GM21723 (cell line): ENCODE data around the gene TMEM174.

Experiments
- ATAC-seq: cut with Tn5 transposase; IDR thresholded peaks from one replicate; pipeline ENCODE4 v1.9.1; 2021; ENCODE audit warnings: mild to moderate bottlenecking, moderate library complexity; ENCODE audit not compliant: unreplicated experiment

TMEM174 gene

GRCh38 chr5:73152411-73153388, 20.3 kb upstream of the TMEM174 start:
- ATAC-seq: no peak

- ATAC-seq: no peak
Measured at GRCh38 chr5:73153513-73153912, 19.5 kb upstream of the TMEM174 start.

- no peak for ATAC-seq
Measured at GRCh38 chr5:73154208-73155006, 18.6 kb upstream of the TMEM174 start.

GRCh38 chr5:73155271-73156222, 17.4 kb upstream of the TMEM174 start:
- ATAC-seq: no peak

GRCh38 chr5:73157414-73158303, 15.3 kb upstream of the TMEM174 start:
- ATAC-seq: no peak

DNA sequence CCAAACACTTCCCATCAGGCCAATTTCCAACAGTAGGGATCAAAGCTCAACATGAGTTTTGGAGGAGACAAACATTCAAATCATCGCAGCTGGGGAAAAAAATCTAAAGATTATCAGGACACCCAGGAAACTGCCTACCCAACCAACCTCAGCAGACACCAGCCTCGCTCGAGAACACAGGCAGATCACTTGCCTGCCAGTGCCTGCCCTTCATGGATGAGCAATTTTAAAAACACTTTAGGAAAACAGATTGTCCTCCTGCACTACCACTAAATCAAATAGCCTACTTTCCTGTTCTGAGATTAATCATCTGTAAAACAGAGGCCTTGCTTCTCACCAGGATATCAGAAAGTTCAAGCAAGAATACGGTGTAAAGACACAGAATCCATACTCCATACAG, 14.7 kb upstream of the TMEM174 start:
- ATAC-seq: no peak

DNA sequence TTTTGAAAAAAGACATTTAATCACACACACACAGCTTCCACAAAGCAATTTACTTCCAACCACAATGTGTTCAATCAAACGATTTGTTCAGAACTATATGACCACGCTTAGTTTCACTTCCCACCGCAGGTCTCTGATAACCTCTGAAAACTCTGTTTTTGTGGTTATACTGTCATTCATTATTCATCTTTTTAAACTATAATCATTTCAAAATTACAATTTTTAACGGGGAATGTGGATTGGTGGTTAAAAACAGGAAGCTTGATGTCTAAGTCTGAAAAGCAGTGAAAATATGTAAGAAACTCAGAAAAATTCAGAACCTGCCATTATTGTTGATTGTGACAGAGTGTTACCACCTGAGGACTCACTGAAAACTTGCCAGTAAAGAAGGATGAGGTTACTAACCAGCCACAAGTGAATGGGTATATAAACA, 12.7 kb upstream of the TMEM174 start:
- peak; percentile 54 for ATAC-seq

DNA sequence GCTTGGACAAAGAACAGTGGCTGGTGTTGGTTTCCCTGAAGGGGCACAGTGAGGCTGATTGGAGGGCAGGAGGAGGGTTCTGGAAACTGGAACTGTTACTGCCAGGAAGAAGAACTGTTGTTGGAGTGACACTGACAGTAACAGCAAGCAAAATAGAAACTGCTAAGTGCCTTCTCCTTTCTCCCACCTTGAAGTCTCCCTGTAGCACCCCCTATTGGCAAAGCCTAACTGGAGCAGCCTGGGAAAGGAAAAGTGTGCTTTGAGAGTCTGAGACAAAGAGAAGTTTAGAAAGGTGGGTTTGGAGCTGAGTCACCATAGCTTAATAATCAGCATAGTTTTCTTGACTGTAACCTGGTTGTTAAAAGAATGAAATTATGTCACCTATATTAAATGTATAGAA, 2.5 kb upstream of the TMEM174 start:
- ATAC-seq: no peak

GRCh38 chr5:73171495-73171894, 1.5 kb upstream of the TMEM174 start:
- no peak for ATAC-seq

- ATAC-seq: no peak
Measured at GRCh38 chr5:73174100-73174815, 1.3 kb downstream of the TMEM174 start.

DNA sequence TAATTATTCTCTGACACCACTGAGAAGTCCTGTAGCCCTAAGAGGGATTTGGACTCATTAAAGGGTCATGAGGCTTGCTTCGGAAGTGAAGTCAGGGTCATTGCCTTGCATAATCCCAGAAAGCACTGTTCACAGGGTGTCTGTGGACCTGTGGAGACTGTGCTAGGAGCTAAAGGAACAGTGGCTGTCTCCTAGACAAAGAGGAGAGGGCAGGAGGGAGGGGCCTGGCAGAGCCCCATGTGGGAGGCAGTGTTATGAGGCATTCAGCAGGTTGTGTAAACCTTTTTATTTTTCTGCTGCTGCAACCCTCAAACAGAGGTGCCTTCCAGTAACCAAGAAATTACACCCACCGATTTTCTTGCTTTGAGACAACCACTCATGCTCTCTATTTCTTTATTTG, 3.3 kb downstream of the TMEM174 start:
- ATAC-seq: no peak

DNA sequence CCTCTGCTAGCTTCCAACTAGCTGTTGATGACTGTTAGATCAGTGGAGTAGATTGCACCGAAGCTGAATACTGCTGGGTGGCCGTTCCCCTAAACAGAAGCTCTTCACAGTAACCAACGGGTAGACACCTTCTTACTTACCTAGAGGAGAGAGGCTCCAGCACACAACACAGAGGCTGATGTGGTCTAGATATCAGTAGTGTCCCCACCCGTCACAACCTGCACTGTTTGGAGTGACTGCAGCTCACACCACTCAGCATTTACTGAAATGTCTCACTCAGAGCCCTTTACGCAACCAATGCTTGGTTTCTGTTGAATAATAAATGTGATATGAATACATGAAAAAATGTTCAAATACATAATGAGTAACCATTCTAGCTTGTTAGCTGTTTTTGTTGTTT, 5.3 kb downstream of the TMEM174 start:
- no peak for ATAC-seq

DNA sequence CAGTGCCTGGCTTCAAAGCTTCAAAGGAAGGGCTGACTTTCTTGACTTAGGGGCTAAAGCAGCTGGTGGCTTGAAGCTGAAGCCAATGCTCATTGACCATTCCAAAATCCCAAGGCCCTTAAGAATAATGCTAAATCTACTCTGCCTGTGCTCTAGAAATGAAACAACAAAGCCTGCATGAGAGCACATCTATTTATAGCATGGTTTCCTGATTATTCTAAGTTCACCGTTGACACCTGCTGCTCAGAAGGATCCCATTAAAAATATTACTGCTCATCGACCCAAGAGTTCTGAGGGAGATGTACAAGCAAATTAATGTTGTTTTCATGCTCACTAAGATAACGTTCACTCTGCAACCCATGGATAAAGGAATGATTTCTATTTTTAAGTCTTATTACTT, 6.7 kb downstream of the TMEM174 start:
- ATAC-seq: no peak

GRCh38 chr5:73180566-73180965, 7.6 kb downstream of the TMEM174 start:
- no peak for ATAC-seq

DNA sequence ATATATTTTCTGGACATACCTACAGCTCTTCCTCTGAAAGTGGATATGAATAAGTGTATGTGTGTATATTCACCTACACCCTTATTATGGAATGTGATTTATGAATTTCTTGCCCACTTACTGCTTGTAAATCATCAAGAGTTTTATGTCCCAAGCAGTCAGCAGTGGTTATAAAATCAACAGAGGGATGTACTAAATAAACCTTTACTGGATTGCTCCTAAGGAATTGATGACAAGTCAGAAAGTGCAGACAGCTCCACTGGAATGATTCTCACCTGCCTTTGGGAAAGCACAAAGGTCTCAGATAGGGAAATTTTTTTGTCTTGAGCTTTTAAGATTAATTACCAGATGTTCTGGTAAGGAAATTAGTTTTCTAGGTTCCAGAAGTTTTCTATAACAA, 9.3 kb downstream of the TMEM174 start:
- ATAC-seq: no peak

GRCh38 chr5:73183000-73183399, 10.0 kb downstream of the TMEM174 start:
- no peak for ATAC-seq

GRCh38 chr5:73183481-73183891, 10.5 kb downstream of the TMEM174 start:
- ATAC-seq: no peak

GRCh38 chr5:73186976-73187375, 14.0 kb downstream of the TMEM174 start:
- ATAC-seq: no peak
